Sigmoid colon (tissue), 7 donors: Measurements from ENCODE around the gene KDM7A. TPM values are rescaled to one million over a fixed set of nuclear protein-coding genes. Genes with fewer than 3 reads are reported as not detected.
A peak's percentile ranks its signal among the peaks of the same experiment; 100 is the strongest.

Experiments used
- DNase-seq: peaks from one replicate; pipeline ENCODE4 v3.0.0-alpha.2; 2019
- H3K27ac ChIP-seq, 4 donors: fragments of 200-600 bp; sonication (generic); one replicate each; pipeline ENCODE4 v1.5.1; 2016 to 2019; ENCODE audit warnings: mild to moderate bottlenecking in 1 of 4
- H3K27me3 ChIP-seq, 3 donors: fragments of 200-600 bp; sonication (generic); one replicate each; pipeline ENCODE4 v1.5.1; 2019; ENCODE audit warnings: mild to moderate bottlenecking in 1 of 3
- H3K36me3 ChIP-seq, 4 donors: fragments of 200-600 bp; sonication (generic); one replicate each; pipeline ENCODE4 v1.5.1; 2016 to 2019
- H3K4me1 ChIP-seq, 4 donors: fragments of 200-600 bp; sonication (generic); one replicate each; pipeline ENCODE4 v1.5.1; 2017 to 2019
- H3K4me3 ChIP-seq, 4 donors: fragments of 200-600 bp; sonication (generic); one replicate each; pipeline ENCODE4 v1.5.1; 2017 to 2019; ENCODE audit warnings: mild to moderate bottlenecking in 2 of 4, moderate library complexity in 1 of 4
- H3K9me3 ChIP-seq, 4 donors: fragments of 200-600 bp in 3 of 4; sonication (generic) in 3 of 4; one replicate each; pipeline versions ENCODE4 v1.5.1 to v1.6.1; 2013 to 2019
- EP300 ChIP-seq, 4 donors: sonication (generic); formaldehyde crosslinking; IDR thresholded peaks; one replicate each; pipeline ENCODE4 v1.6.1; 2017; ENCODE audit warnings: antibody characterized with exemption in 4 of 4
- POLR2A ChIP-seq, 2 donors: fragments of 450-650 bp; IDR thresholded peaks; one replicate each; pipeline ENCODE4 v1.6.1; 2016; ENCODE audit warnings: antibody characterized with exemption in 2 of 2, mild to moderate bottlenecking in 2 of 2, moderate library complexity in 2 of 2
- POLR2AphosphoS5 ChIP-seq, 4 donors: sonication (generic); formaldehyde crosslinking; IDR thresholded peaks; one replicate each; pipeline ENCODE4 v1.6.1; 2017; ENCODE audit warnings: antibody characterized with exemption in 4 of 4
- WGBS, 2 donors: extraction: QIAGEN DNeasy Blood & Tissue Kit; methylation state at CpG; one replicate each; pipeline ENCODE4 v1.1.7; 2013; 5-methylcytosine and 5-hydroxymethylcytosine counted together
- intact Hi-C: fragments of 100-400 bp; cut with DNase I; formaldehyde crosslinking; loops from one replicate; pipeline ENCODE4 v1.15.1; 2023
- polyA plus RNA-seq, 3 donors: library from polyadenylated mRNA; stranded (reverse); fragments of 200-250 nt; gene quantifications; one replicate each; pipeline ENCODE4 v1.2.3, GENCODE V29; 2013
- total RNA-seq, 4 donors: library from RNA; depleted of rRNA; stranded (reverse); fragments of >200 nt; gene quantifications; one replicate each; pipeline ENCODE4 v1.1.0, GENCODE V29; 2016
- TF ChIP-seq, protein P1 (sequence below), 4 experiments: fragments of 450-650 bp in 3 of 4; fragments of 200-600 bp in 1 of 4; IDR thresholded peaks; one replicate each; pipeline ENCODE4 v1.5.1; 2016 to 2019; ENCODE audit warnings: antibody characterized with exemption in 4 of 4, mild to moderate bottlenecking in 3 of 4, moderate library complexity in 2 of 4
- donor health status: healthy with polysubstance abuse.
- donor health status: Bipolar disorder and iron deficiency.
- donor health status: healthy.

Gene KDM7A
- total and polyA plus RNA-seq, 7 donors = 8.4 to 31.6 (median 17.0) TPM

DNA sequence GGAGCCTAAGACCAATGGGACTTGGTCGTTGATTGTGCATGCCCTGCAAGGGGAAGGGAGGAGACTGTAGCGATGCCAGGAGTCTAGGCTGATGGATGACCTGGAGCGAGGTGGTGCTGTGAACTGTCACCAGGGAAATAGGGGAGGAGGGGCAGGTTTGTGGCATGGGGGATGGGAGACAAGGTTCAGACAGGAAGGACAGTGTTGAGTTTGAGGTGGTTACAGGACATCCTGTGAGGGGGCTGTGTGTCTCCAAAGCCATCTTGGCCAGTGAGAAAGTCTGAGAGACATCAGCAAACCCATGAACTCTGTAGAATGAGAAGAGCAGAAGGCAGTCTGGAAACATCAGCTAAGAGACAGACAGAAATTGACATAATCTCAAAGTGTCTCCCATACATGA is 38.5 kb upstream of the KDM7A start:
- DNase-seq = no peak
- no peak for TF ChIP-seq EP300 (IDR thresholded peaks at IDR 0.05)
- H3K9me3 ChIP-seq = peaks cover 0 to 2% (median 0%) of the 10 kb centered on the region in 4 donors
- H3K27ac ChIP-seq = no peak overlapping the region
- intact Hi-C loops = no loop called here
- WGBS, 2 donors = 92 to 94% methylated on average over 3 of the region's 3 CpGs
- peaks cover 0 to 8% (median 0%) of the 10 kb centered on the region in 4 donors for H3K4me1 ChIP-seq
- H3K36me3 ChIP-seq = no peaks in the 10 kb centered on the region
- no peak overlapping the region for H3K4me3 ChIP-seq
- no peaks in the 10 kb centered on the region for H3K27me3 ChIP-seq

- no peak for DNase-seq
- Histone ChIP-seq H3K27me3 (no peaks in the 10 kb centered on the region), H3K4me1 (peaks cover 0 to 8% (median 0%) of the 10 kb centered on the region in 4 donors), H3K27ac (peak overlapping the region in 1 of 4 donors; percentile 38), H3K4me3 (no peak overlapping the region), H3K9me3 (peaks cover 0 to 2% (median 0%) of the 10 kb centered on the region in 4 donors), H3K36me3 (no peaks in the 10 kb centered on the region)
- WGBS, 2 donors = 12 to 37% methylated on average over 3 of the region's 3 CpGs
- peak in 1 of 4 donors; percentile 2 for TF ChIP-seq POLR2AphosphoS5 (IDR thresholded peaks at IDR 0.05)
- TF ChIP-seq, protein P1, sequence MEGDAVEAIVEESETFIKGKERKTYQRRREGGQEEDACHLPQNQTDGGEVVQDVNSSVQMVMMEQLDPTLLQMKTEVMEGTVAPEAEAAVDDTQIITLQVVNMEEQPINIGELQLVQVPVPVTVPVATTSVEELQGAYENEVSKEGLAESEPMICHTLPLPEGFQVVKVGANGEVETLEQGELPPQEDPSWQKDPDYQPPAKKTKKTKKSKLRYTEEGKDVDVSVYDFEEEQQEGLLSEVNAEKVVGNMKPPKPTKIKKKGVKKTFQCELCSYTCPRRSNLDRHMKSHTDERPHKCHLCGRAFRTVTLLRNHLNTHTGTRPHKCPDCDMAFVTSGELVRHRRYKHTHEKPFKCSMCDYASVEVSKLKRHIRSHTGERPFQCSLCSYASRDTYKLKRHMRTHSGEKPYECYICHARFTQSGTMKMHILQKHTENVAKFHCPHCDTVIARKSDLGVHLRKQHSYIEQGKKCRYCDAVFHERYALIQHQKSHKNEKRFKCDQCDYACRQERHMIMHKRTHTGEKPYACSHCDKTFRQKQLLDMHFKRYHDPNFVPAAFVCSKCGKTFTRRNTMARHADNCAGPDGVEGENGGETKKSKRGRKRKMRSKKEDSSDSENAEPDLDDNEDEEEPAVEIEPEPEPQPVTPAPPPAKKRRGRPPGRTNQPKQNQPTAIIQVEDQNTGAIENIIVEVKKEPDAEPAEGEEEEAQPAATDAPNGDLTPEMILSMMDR (IDR thresholded peaks at IDR 0.05) = no peak
- intact Hi-C loops = no loop called here
These were observed 37.4 kb upstream of the KDM7A start for GRCh38 chr7:140214075-140214684.

DNA sequence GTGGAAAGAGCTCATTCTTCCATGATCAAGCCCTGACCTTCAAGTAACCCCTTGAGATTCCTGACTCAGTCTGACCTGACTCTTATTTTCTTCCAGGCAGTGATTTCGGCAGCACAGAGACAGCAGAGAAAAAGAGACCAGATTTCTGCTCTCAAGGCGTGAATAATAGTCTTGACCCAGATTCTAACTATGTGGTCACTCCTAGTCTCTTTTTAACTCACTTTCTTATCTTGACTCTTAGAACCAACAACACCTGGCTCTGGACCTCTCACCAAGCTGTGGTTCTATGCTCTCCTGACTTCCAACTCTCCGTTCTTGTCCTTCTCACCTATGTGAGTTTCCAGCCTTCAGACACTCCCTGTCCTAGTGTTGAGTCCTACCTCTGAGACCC is 36.9 kb upstream of the KDM7A start:
- 49 to 78% methylated on average over 3 of the region's 3 CpGs for WGBS, 2 donors
- Histone ChIP-seq H3K36me3 (no peaks in the 10 kb centered on the region), H3K27ac (peak overlapping the region in 1 of 4 donors; percentile 38), H3K4me1 (peaks cover 0 to 8% (median 0%) of the 10 kb centered on the region in 4 donors), H3K27me3 (no peaks in the 10 kb centered on the region), H3K9me3 (peaks cover 0 to 2% (median 0%) of the 10 kb centered on the region in 4 donors), H3K4me3 (no peak overlapping the region)
- TF ChIP-seq, protein P1 (IDR thresholded peaks at IDR 0.05) = no peak
- TF ChIP-seq POLR2AphosphoS5 (IDR thresholded peaks at IDR 0.05) = peak in 1 of 4 donors; percentile 2
- TF ChIP-seq POLR2A (IDR thresholded peaks at IDR 0.05) = no peak
- DNase-seq = no peak
- intact Hi-C loops = no loop called here

GRCh38 chr7:140212100-140212881 is 35.5 kb upstream of the KDM7A start:
- no peak overlapping the region for H3K27ac ChIP-seq
- DNase-seq = no peak
- 32 to 60% methylated on average over 10 of the region's 10 CpGs for WGBS, 2 donors
- peaks cover 0 to 8% (median 0%) of the 10 kb centered on the region in 4 donors for H3K4me1 ChIP-seq
- H3K9me3 ChIP-seq = peaks cover 0 to 2% (median 0%) of the 10 kb centered on the region in 4 donors
- H3K4me3 ChIP-seq = no peak overlapping the region
- TF ChIP-seq EP300 (IDR thresholded peaks at IDR 0.05) = no peak
- TF ChIP-seq, protein P1 (IDR thresholded peaks at IDR 0.05) = no peak
- TF ChIP-seq POLR2AphosphoS5 (IDR thresholded peaks at IDR 0.05) = no peak
- no peak for TF ChIP-seq POLR2A (IDR thresholded peaks at IDR 0.05)
- H3K36me3 ChIP-seq = no peaks in the 10 kb centered on the region
- intact Hi-C loops = no loop called here
- no peaks in the 10 kb centered on the region for H3K27me3 ChIP-seq

DNA sequence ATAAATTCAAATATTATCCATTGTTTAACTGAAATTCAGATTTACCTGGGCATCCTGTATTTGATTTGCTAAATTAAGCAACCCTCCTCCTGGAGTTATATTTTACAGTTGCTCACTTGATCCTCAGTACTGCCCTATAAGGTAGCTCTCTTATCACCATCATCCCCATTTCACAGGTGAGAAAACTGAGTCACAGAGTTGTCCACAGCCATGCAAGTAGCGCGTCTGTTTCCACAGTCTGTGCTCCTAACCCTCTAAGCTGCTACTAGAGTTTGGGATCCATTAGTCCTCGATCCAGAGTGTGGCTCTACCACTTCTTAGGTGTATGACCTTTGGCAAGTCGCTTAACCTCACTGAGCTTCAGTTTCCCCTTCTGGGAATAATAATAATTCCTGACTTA is 34.9 kb upstream of the KDM7A start:
- 93 to 94% methylated on average over 4 of the region's 4 CpGs for WGBS, 2 donors
- Histone ChIP-seq H3K27me3 (no peaks in the 10 kb centered on the region), H3K9me3 (peaks cover 0 to 2% (median 0%) of the 10 kb centered on the region in 4 donors), H3K4me1 (peaks cover 0 to 8% (median 0%) of the 10 kb centered on the region in 4 donors), H3K36me3 (no peaks in the 10 kb centered on the region), H3K4me3 (no peak overlapping the region), H3K27ac (no peak overlapping the region)
- no peak for DNase-seq
- TF ChIP-seq POLR2A (IDR thresholded peaks at IDR 0.05) = no peak
- TF ChIP-seq POLR2AphosphoS5 (IDR thresholded peaks at IDR 0.05) = no peak
- intact Hi-C loops = no loop called here
